H1 (cell line): ENCODE measurements around the gene ULK3. TPM values are rescaled to one million over a fixed set of nuclear protein-coding genes. Genes with fewer than 3 reads are reported as not detected.
A peak's percentile ranks its signal among the peaks of the same experiment; 100 is the strongest.

ENCODE experiments used
- BACH1 ChIP-seq: IDR thresholded peaks from 2 replicates; pipeline ENCODE4 v1.6.1; 2012; ENCODE audit warnings: low read length, improper control_type of control experiment
- CHD1 ChIP-seq: IDR thresholded peaks from 2 replicates; pipeline ENCODE4 v1.6.1; 2012; ENCODE audit warnings: low read depth, low read length, improper control_type of control experiment
- CREB1 ChIP-seq: IDR thresholded peaks from 2 replicates; pipeline ENCODE4 v1.6.1; 2012; ENCODE audit warnings: inconsistent platforms
- HDAC2 ChIP-seq, 2 experiments: fragments of 300-600 bp in 1 of 2; sonication (generic) in 1 of 2; IDR thresholded peaks; 2 replicates each; pipeline ENCODE4 v1.6.1; 2011 to 2012; ENCODE audit warnings: low read depth in 2 of 2, low read length in 2 of 2, mild to moderate bottlenecking in 2 of 2, moderate library complexity in 2 of 2, borderline replicate concordance in 1 of 2, inconsistent platforms in 1 of 2
- JUN ChIP-seq: IDR thresholded peaks from 2 replicates; pipeline ENCODE4 v1.6.1; 2011; ENCODE audit warnings: low read depth, mild to moderate bottlenecking, improper control_type of control experiment, low read length
- KDM1A ChIP-seq: fragments of 200-600, 300-600 bp; sonication (generic); IDR thresholded peaks from 2 replicates; pipeline ENCODE4 v1.7.1; 2016; ENCODE audit warnings: mild to moderate bottlenecking, low read length, borderline replicate concordance
- MAFK ChIP-seq: IDR thresholded peaks from 2 replicates; pipeline ENCODE4 v1.6.1; 2012; ENCODE audit warnings: low read depth, mild to moderate bottlenecking, improper control_type of control experiment, low read length
- NANOG ChIP-seq: IDR thresholded peaks from 2 replicates; pipeline ENCODE4 v1.6.1; 2011; ENCODE audit warnings: low read length, low read depth, mild to moderate bottlenecking, inconsistent platforms; ENCODE audit not compliant: insufficient read depth, poor library complexity, severe bottlenecking
- NRF1 ChIP-seq: IDR thresholded peaks from 2 replicates; pipeline ENCODE4 v1.6.1; 2011; ENCODE audit warnings: mild to moderate bottlenecking, low read depth, low read length, improper control_type of control experiment
- PHF8 ChIP-seq: fragments of 200-600 bp; sonication (generic); conservative IDR thresholded peaks from 2 replicates; pipeline ENCODE4 v1.7.1; 2012; ENCODE audit warnings: low read depth, mild to moderate bottlenecking, inconsistent platforms, low read length, moderate library complexity
- POU5F1 ChIP-seq: IDR thresholded peaks from 2 replicates; pipeline ENCODE4 v1.6.1; 2011; ENCODE audit warnings: low read depth, mild to moderate bottlenecking, low read length, moderate library complexity
- RAD21 ChIP-seq, 2 experiments: IDR thresholded peaks in 1 of 2; conservative IDR thresholded peaks in 1 of 2; 2 replicates each; pipeline ENCODE4 v1.6.1; 2011; ENCODE audit warnings: low read depth in 2 of 2, low read length in 2 of 2, improper control_type of control experiment in 1 of 2, inconsistent platforms in 1 of 2, mild to moderate bottlenecking in 1 of 2, moderate library complexity in 1 of 2
- RNF2 ChIP-seq: fragments of 200-900, 300-1000 bp; sonication (generic); IDR thresholded peaks from 2 replicates; pipeline ENCODE4 v1.7.1; 2016; ENCODE audit warnings: borderline replicate concordance, low read depth, mild to moderate bottlenecking, antibody characterized with exemption, low read length; ENCODE audit not compliant: poor library complexity, severe bottlenecking; ENCODE audit errors: missing control alignments
- RXRA ChIP-seq: IDR thresholded peaks from 2 replicates; pipeline ENCODE4 v1.6.1; 2011; ENCODE audit warnings: low read depth, mild to moderate bottlenecking, low read length, moderate library complexity; ENCODE audit not compliant: insufficient read depth
- SP2 ChIP-seq: IDR thresholded peaks from 2 replicates; pipeline ENCODE4 v1.6.1; 2012; ENCODE audit warnings: mild to moderate bottlenecking, low read length, inconsistent platforms
- SP4 ChIP-seq: IDR thresholded peaks from 2 replicates; pipeline ENCODE4 v1.6.1; 2012; ENCODE audit warnings: low read length, inconsistent platforms
- SRF ChIP-seq: IDR thresholded peaks from 2 replicates; pipeline ENCODE4 v1.6.1; 2011; ENCODE audit warnings: mild to moderate bottlenecking, low read depth, low read length, moderate library complexity
- TAF1 ChIP-seq: IDR thresholded peaks from 2 replicates; pipeline ENCODE4 v1.6.1; 2011; ENCODE audit warnings: mild to moderate bottlenecking, low read depth, low read length
- TAF7 ChIP-seq: optimal IDR thresholded peaks from 2 replicates; pipeline ENCODE3; 2011; ENCODE audit warnings: low read depth, mild to moderate bottlenecking, inconsistent platforms, low read length, moderate library complexity, borderline replicate concordance
- polyA plus RNA-seq, 7 experiments: library from polyadenylated mRNA; depleted of rRNA in 3 of 7; stranded (reverse) in 5 of 7; unstranded in 2 of 7; fragments of >200 nt in 5 of 7; fragments of 200-250 nt in 2 of 7; gene quantifications; 1 replicate in 5 of 7; 2 replicates in 1 of 7; 4 replicates in 1 of 7; pipeline versions ENCODE4 v1.2.1 to v1.2.3, GENCODE V29; 2011 to 2013; ENCODE audit warnings: missing spikeins in 2 of 7, mixed read lengths in 2 of 7
- total RNA-seq: library from RNA; stranded (reverse); fragmentation: NEBNext Ultra II Directional; extraction: Animal tissue kit (Norgen Biotek cat#: 25700); gene quantifications from 2 replicates; pipeline ENCODE4 v1.2.1, GENCODE V29; 2021
- TF ChIP-seq, protein P1 (sequence below): IDR thresholded peaks from 2 replicates; pipeline ENCODE4 v1.6.1; 2012; ENCODE audit warnings: inconsistent platforms
- TF ChIP-seq, protein P2 (sequence below): IDR thresholded peaks from 2 replicates; pipeline ENCODE4 v1.6.1; 2011; ENCODE audit warnings: low read depth, mild to moderate bottlenecking, low read length; ENCODE audit not compliant: insufficient read depth

Gene ULK3
- total and polyA plus RNA-seq, 2 of the 8 experiments (the other 6 are each of a cell fraction or from before 2014, with no cell fraction given) = 27.1 to 34.4 TPM

DNA sequence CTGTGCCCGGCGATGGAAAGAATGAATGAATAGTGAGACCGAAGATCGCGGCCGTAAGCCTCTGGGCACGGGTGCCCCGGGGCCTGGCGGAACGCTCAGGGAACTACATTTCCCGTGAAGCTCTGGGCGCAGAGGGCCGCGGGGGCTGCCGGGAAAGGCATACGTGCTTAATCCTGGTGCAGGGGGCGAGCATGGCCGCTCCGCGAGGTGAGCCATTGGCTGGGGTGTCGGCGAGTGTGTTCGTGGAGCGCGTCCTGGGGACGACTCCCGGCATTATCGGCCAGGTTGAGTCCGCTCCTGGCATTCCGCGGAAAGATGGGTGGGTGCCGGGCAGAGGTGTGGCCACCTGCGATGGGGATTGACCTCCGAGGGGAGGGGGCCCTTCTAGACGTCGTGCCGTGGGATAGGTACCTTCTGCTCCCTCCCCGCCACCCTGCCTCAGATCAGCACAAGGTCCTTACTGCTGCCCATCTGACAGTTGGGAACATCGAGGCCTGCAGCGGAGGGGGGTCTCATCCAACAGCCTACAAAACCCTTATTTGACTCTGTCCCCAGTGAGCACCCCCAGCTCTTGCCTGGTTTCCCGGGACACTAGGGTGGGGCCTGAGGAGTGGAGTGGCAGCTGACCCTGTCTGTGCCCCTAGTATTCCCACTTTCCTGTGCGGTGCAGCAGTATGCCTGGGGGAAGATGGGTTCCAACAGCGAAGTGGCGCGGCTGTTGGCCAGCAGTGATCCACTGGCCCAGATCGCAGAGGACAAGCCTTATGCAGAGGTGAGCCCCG, 47.1 kb upstream of the ULK3 start, which contains the start of gene MPI (continued):
- TF ChIP-seq, protein P1, sequence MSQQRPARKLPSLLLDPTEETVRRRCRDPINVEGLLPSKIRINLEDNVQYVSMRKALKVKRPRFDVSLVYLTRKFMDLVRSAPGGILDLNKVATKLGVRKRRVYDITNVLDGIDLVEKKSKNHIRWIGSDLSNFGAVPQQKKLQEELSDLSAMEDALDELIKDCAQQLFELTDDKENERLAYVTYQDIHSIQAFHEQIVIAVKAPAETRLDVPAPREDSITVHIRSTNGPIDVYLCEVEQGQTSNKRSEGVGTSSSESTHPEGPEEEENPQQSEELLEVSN = peak; percentile 64; the same call in 1 of the 2 replicates
- TF ChIP-seq, protein P2, sequence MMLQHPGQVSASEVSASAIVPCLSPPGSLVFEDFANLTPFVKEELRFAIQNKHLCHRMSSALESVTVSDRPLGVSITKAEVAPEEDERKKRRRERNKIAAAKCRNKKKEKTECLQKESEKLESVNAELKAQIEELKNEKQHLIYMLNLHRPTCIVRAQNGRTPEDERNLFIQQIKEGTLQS = no peak
- TF ChIP-seq RXRA (no peak), JUN (no peak), TAF1 (peak; percentile 95), TAF7 (peak; percentile 54), POU5F1 (no peak), SP2 (no peak), NRF1 (no peak), NANOG (no peak), RAD21 (IDR thresholded peaks at IDR 0.05 in 1 of 2, conservative IDR thresholded peaks at IDR 0.05 in 1 of 2; ENCODE audit: low read depth in 2 of 2, low read length in 2 of 2) (no peak), SP4 (peak; percentile 63; the same call in 1 of the 2 replicates), RNF2 (no peak), BACH1 (no peak), MAFK (no peak), HDAC2 (IDR thresholded peaks at IDR 0.05; ENCODE audit: borderline replicate concordance in 1 of 2, low read depth in 2 of 2, low read length in 2 of 2) (peak in 1 of 2 experiments; percentile 93; a peak in 1 of 4 replicates), KDM1A (peak; percentile 88; the same call in 1 of the 2 replicates), CREB1 (peak; percentile 84), PHF8 (peak; percentile 99), SRF (no peak), CHD1 (no peak)
